ENCODE data around the gene FOXL3. TPM values are rescaled to one million over a fixed set of nuclear protein-coding genes. Genes with fewer than 3 reads are reported as not detected.

Gene FOXL3
- total and polyA plus RNA-seq, 4 donors, result not detected

DNA sequence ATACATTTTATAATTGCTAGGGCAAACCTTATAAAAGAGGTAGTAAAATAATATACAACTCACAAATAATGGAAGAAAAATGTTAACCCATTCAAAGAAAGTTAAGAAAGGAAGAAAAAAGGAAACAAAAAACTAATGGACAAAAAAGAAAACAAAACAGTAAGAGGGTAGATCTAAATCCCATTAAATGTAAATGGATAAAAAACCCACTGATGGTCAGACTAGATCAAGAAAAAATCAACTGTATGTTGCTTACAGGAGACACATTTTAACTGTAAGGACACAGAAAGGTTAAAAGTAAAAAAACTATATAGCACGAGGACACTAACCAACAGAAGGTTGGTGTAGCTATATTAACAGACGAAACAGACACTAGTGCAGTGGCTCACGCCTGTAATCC, 18.0 kb downstream of the FOXL3 start:
- 59 to 60% methylated on average over 3 of the region's 3 CpGs for WGBS, 2 donors
- H3K9me3 ChIP-seq (ENCODE audit: control insufficient read depth in 4 of 4, insufficient read depth in 3 of 4, low read length in 3 of 4), result peaks cover 0 to 4% (median 1%) of the 10 kb centered on the region in 4 donors
- no peaks in the 10 kb centered on the region for H3K36me3 ChIP-seq (ENCODE audit: control insufficient read depth in 4 of 4, insufficient read depth in 4 of 4, low read length in 4 of 4)
- no peak overlapping the region for H3K27ac ChIP-seq (ENCODE audit: low read depth in 1 of 2, low read length in 1 of 2)
- DNase-seq (no peak), ATAC-seq (ENCODE audit: insufficient read depth, low FRiP score) (no peak)
- H3K4me1 ChIP-seq (ENCODE audit: control insufficient read depth in 5 of 5, insufficient read depth in 5 of 5, low read length in 5 of 5), result no peaks in the 10 kb centered on the region
- no peak overlapping the region for H3K9ac ChIP-seq (ENCODE audit: insufficient read depth in 1 of 2, low read length in 2 of 2)
- TF ChIP-seq, protein P1, sequence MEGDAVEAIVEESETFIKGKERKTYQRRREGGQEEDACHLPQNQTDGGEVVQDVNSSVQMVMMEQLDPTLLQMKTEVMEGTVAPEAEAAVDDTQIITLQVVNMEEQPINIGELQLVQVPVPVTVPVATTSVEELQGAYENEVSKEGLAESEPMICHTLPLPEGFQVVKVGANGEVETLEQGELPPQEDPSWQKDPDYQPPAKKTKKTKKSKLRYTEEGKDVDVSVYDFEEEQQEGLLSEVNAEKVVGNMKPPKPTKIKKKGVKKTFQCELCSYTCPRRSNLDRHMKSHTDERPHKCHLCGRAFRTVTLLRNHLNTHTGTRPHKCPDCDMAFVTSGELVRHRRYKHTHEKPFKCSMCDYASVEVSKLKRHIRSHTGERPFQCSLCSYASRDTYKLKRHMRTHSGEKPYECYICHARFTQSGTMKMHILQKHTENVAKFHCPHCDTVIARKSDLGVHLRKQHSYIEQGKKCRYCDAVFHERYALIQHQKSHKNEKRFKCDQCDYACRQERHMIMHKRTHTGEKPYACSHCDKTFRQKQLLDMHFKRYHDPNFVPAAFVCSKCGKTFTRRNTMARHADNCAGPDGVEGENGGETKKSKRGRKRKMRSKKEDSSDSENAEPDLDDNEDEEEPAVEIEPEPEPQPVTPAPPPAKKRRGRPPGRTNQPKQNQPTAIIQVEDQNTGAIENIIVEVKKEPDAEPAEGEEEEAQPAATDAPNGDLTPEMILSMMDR (IDR thresholded peaks at IDR 0.05; ENCODE audit: control extremely low read depth, extremely low read depth), result no peak
- H3K27me3 ChIP-seq (ENCODE audit: control insufficient read depth in 3 of 3, insufficient read depth in 3 of 3, low read length in 2 of 3), result no peaks in the 10 kb centered on the region
- H3K4me3 ChIP-seq, result no peak overlapping the region

DNA sequence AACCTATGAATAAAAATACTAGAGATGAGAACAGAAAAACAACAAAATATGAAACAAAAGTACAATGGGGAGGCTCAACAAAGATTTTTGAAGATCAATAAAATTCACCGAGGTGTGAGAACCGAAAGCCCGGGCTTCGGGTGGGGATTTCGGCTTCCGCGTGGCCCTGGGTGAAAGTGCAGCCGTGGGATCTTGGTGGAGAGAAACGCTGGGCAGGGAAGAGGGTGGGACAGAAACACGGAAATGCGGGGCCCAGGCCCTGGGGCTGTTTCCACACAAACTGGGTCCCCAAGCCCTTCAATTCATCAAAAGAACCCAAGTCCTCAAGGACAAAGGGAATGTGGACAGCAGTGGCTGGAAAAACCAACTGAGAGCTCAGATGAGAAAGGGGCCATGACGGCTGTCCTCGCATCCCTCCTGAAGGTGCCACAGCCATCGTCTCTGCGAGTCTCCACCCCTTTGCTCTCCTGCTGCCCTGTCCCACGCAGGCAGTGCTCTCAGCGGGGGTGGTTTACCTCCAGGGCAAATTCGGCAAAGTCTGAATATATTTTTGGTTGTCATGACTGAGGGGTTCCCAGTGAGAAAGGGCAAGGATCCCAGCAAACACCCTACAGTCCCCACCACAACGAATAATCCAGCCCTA, 19.7 kb downstream of the FOXL3 start:
- Histone ChIP-seq H3K27ac (ENCODE audit: low read depth in 1 of 2, low read length in 1 of 2) (no peak overlapping the region), H3K27me3 (ENCODE audit: control insufficient read depth in 3 of 3, insufficient read depth in 3 of 3, low read length in 2 of 3) (no peaks in the 10 kb centered on the region), H3K4me3 (no peak overlapping the region), H3K9ac (ENCODE audit: insufficient read depth in 1 of 2, low read length in 2 of 2) (no peak overlapping the region), H3K9me3 (ENCODE audit: control insufficient read depth in 4 of 4, insufficient read depth in 3 of 4, low read length in 3 of 4) (peaks cover 0 to 4% (median 0%) of the 10 kb centered on the region in 4 donors), H3K4me1 (ENCODE audit: control insufficient read depth in 5 of 5, insufficient read depth in 5 of 5, low read length in 5 of 5) (no peaks in the 10 kb centered on the region), H3K36me3 (ENCODE audit: control insufficient read depth in 4 of 4, insufficient read depth in 4 of 4, low read length in 4 of 4) (no peaks in the 10 kb centered on the region)
- WGBS, 2 donors, result 93 to 94% methylated on average over 19 of the region's 19 CpGs
- ATAC-seq (ENCODE audit: insufficient read depth, low FRiP score) (no peak), DNase-seq (no peak)
- TF ChIP-seq, protein P1 (IDR thresholded peaks at IDR 0.05; ENCODE audit: control extremely low read depth, extremely low read depth), result no peak

DNA sequence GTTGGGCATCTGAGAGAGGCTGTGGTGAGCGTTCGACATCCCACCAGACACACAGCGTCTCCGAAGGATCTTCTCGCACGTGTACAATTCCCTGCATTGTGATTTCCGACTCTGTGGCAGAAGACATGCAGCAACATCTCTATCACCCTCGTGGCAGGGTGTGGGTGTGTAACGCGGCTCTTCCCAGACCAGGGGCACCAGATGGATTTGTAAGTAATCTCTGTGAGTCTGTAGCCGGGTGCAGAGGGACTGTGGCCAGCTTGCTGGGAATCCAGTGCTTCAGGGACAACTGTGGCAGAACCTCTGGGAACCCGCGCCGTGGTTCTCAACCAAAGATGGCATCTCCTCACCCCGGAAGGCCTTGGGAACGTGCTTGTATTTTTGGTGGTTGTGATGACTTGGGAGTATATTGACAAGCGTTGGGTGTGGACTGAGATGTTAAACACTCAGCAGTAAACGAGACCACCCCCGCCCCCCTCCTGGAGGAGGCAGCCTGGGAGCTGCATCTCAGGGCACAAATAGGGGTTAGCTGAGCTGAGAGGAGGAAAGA, 21.2 kb downstream of the FOXL3 start:
- Histone ChIP-seq H3K36me3 (ENCODE audit: control insufficient read depth in 4 of 4, insufficient read depth in 4 of 4, low read length in 4 of 4) (no peaks in the 10 kb centered on the region), H3K27me3 (ENCODE audit: control insufficient read depth in 3 of 3, insufficient read depth in 3 of 3, low read length in 2 of 3) (no peaks in the 10 kb centered on the region), H3K4me3 (no peak overlapping the region), H3K4me1 (ENCODE audit: control insufficient read depth in 5 of 5, insufficient read depth in 5 of 5, low read length in 5 of 5) (no peaks in the 10 kb centered on the region), H3K9ac (ENCODE audit: insufficient read depth in 1 of 2, low read length in 2 of 2) (no peak overlapping the region), H3K9me3 (ENCODE audit: control insufficient read depth in 4 of 4, insufficient read depth in 3 of 4, low read length in 3 of 4) (peaks cover 0 to 4% (median 0%) of the 10 kb centered on the region in 4 donors), H3K27ac (ENCODE audit: low read depth in 1 of 2, low read length in 1 of 2) (no peak overlapping the region)
- WGBS, 2 donors, result 80 to 81% methylated on average over 19 of the region's 19 CpGs
- no peak for ATAC-seq (ENCODE audit: insufficient read depth, low FRiP score)
- no peak for DNase-seq
- TF ChIP-seq, protein P1 (IDR thresholded peaks at IDR 0.05; ENCODE audit: control extremely low read depth, extremely low read depth), result no peak
